WTC11 (cell line): ENCODE measurements around the gene CNTNAP5. TPM values are rescaled to one million over a fixed set of nuclear protein-coding genes. Genes with fewer than 3 reads are reported as not detected.

Experiments used
- ATAC-seq: fragments of 200-7000 bp; cut with Tn5 transposase; 2 replicates; pipeline ENCODE4 v1.10.0; 2021; ENCODE audit warnings: mild to moderate bottlenecking, moderate library complexity
- CTCF ChIA-PET: fragments of 300-600 bp; sonication (Branson Sonifier 250); formaldehyde crosslinking; loops from one replicate; lab custom pipeline; 2021; ENCODE audit warnings: antibody characterized with exemption; lab: Charles Lee
- POLR2A ChIA-PET: fragments of 350-600 bp; sonication (Branson Sonifier 250); formaldehyde crosslinking; loops from one replicate; lab custom pipeline; 2021; ENCODE audit warnings: antibody characterized with exemption; lab: Charles Lee
- DNase-seq: peaks from one replicate; pipeline ENCODE4 v3.0.0; 2021; ENCODE audit warnings: low spot score
- H3K27ac Mint-ChIP-seq: 2 replicates; pipeline ENCODE4 v1.8.0; 2021; ENCODE audit warnings: mixed read lengths
- H3K27me3 Mint-ChIP-seq: 2 replicates; pipeline ENCODE4 v1.8.0; 2021; ENCODE audit warnings: low read depth, mild to moderate bottlenecking, moderate library complexity, mixed read lengths
- H3K36me3 Mint-ChIP-seq: 2 replicates; pipeline ENCODE4 v1.8.0; 2021; ENCODE audit warnings: mixed read lengths
- H3K4me1 Mint-ChIP-seq: 2 replicates; pipeline ENCODE4 v1.8.0; 2022; ENCODE audit warnings: mixed read lengths
- H3K4me3 Mint-ChIP-seq: 2 replicates; pipeline ENCODE4 v1.8.0; 2021; ENCODE audit warnings: mild to moderate bottlenecking, moderate library complexity, mixed read lengths
- H3K9me3 Mint-ChIP-seq: 2 replicates; pipeline ENCODE4 v1.8.0; 2021; ENCODE audit warnings: mixed read lengths
- ATF1 ChIP-seq: sonication (generic); formaldehyde crosslinking; IDR thresholded peaks from 2 replicates; pipeline ENCODE4 v1.8.1; 2023; ENCODE audit warnings: mild to moderate bottlenecking, moderate library complexity, missing genetic modification reagents
- ATF3 ChIP-seq: sonication (generic); formaldehyde crosslinking; conservative IDR thresholded peaks from 2 replicates; pipeline ENCODE4 v1.8.1; 2022; ENCODE audit warnings: mild to moderate bottlenecking, missing genetic modification reagents
- E2F1 ChIP-seq: sonication (generic); formaldehyde crosslinking; IDR thresholded peaks from 2 replicates; pipeline ENCODE4 v1.8.0; 2022; ENCODE audit warnings: mild to moderate bottlenecking, missing genetic modification reagents
- ELF4 ChIP-seq: sonication (generic); formaldehyde crosslinking; IDR thresholded peaks from 2 replicates; pipeline ENCODE4 v1.8.1; 2022; ENCODE audit warnings: low read depth, mild to moderate bottlenecking, moderate library complexity, missing genetic modification reagents
- ESRRA ChIP-seq: sonication (generic); formaldehyde crosslinking; IDR thresholded peaks from 2 replicates; pipeline ENCODE4 v1.8.1; 2022; ENCODE audit warnings: mild to moderate bottlenecking, missing genetic modification reagents, borderline replicate concordance
- FOXK1 ChIP-seq: sonication (generic); formaldehyde crosslinking; IDR thresholded peaks from 2 replicates; pipeline ENCODE4 v1.8.0; 2022; ENCODE audit warnings: mild to moderate bottlenecking, moderate library complexity, missing genetic modification reagents
- FOXP1 ChIP-seq: sonication (generic); formaldehyde crosslinking; IDR thresholded peaks from 2 replicates; pipeline ENCODE4 v1.8.0; 2022; ENCODE audit warnings: missing genetic modification reagents, mild to moderate bottlenecking, moderate library complexity, borderline replicate concordance
- FOXP4 ChIP-seq: sonication (generic); formaldehyde crosslinking; IDR thresholded peaks from 2 replicates; pipeline ENCODE4 v1.8.0; 2022; ENCODE audit warnings: mild to moderate bottlenecking, missing genetic modification reagents
- HMGXB4 ChIP-seq: sonication (generic); formaldehyde crosslinking; IDR thresholded peaks from 2 replicates; pipeline ENCODE4 v1.8.1; 2023; ENCODE audit warnings: mild to moderate bottlenecking, moderate library complexity, missing genetic modification reagents
- MYBL2 ChIP-seq: sonication (generic); formaldehyde crosslinking; IDR thresholded peaks from 2 replicates; pipeline ENCODE4 v1.8.1; 2023; ENCODE audit warnings: mild to moderate bottlenecking, moderate library complexity, missing genetic modification reagents
- PREB ChIP-seq: sonication (generic); formaldehyde crosslinking; IDR thresholded peaks from 2 replicates; pipeline ENCODE4 v1.8.1; 2022; ENCODE audit warnings: mild to moderate bottlenecking, missing genetic modification reagents, moderate library complexity, borderline replicate concordance
- PRRX2 ChIP-seq: fragments of 250-450 bp; sonication (Bioruptor Pico); IDR thresholded peaks from 2 replicates; pipeline ENCODE4 v1.8.0; 2021; ENCODE audit warnings: mild to moderate bottlenecking
- RELA ChIP-seq: sonication (generic); formaldehyde crosslinking; IDR thresholded peaks from 2 replicates; pipeline ENCODE4 v1.8.1; 2022; ENCODE audit warnings: missing genetic modification reagents, mild to moderate bottlenecking, borderline replicate concordance
- SP1 ChIP-seq: sonication (generic); formaldehyde crosslinking; conservative IDR thresholded peaks from 2 replicates; pipeline ENCODE4 v1.8.1; 2022; ENCODE audit warnings: missing genetic modification reagents
- ZMAT4 ChIP-seq: fragments of 250-450 bp; sonication (Bioruptor Pico); IDR thresholded peaks from 2 replicates; pipeline ENCODE4 v1.9.0; 2021; ENCODE audit warnings: mild to moderate bottlenecking
- ZNF423 ChIP-seq: fragments of 250-450 bp; sonication (Bioruptor Pico); IDR thresholded peaks from 2 replicates; pipeline ENCODE4 v2.1.2; 2022; ENCODE audit warnings: mild to moderate bottlenecking, moderate library complexity
- ZNF532 ChIP-seq: fragments of 250-450 bp; sonication (Bioruptor Pico); IDR thresholded peaks from 2 replicates; pipeline ENCODE4 v1.9.0; 2021; ENCODE audit warnings: mild to moderate bottlenecking, borderline replicate concordance
- total RNA-seq: library from RNA; stranded (reverse); gene quantifications from 3 replicates; pipeline ENCODE4 v1.2.3, GENCODE V29; 2021
- TF ChIP-seq, protein P1 (sequence below): sonication (generic); formaldehyde crosslinking; IDR thresholded peaks from 2 replicates; pipeline ENCODE4 v1.8.0; 2022; ENCODE audit warnings: missing genetic modification reagents
- TF ChIP-seq, protein P2 (sequence below): sonication (generic); formaldehyde crosslinking; IDR thresholded peaks from 2 replicates; pipeline ENCODE4 v1.8.0; 2023; ENCODE audit warnings: missing genetic modification reagents

CNTNAP5 gene
- total RNA-seq, 1 experiment from 2014 or later: 0.22 TPM

DNA sequence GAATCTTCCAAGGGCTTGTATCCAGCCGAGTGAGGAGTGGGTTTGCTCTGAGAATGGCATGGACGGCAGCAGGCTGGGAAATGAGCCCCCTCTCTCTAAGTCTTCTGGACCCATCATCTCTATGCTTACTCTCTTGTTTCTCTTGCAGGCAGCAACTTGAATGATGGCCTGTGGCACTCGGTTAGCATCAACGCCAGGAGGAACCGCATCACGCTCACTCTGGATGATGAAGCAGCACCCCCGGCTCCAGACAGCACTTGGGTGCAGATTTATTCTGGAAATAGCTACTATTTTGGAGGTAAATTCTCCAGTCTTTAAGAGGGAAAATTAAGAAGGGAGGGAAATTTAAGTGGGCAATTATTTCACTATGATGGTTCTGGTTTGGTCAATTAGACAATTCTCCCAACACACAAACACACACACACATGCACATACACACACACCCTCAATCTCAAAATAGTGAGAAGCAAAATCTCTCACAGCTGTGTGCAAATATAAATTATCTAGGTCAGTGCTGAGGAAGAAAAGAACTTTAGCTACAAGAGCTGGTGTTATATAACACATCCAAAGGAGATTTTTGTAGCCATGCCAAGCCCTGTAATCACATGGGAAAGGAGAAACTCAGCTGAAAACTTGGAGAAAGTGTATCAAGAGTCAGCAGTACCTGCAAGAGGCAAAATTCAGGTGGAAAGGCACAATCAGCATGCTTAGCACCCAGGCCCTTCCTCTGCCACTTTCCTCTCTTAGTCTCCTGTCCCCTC, 499.2 kb downstream of the CNTNAP5 start:
- no peak overlapping the region for H3K27ac Mint-ChIP-seq

More for the DNA sequence above, 499.2 kb downstream of the CNTNAP5 start:
- H3K9me3 Mint-ChIP-seq: no peaks in the 10 kb centered on the region
- H3K27me3 Mint-ChIP-seq: no peaks in the 10 kb centered on the region; the same call in 1 of the 2 replicates
- TF ChIP-seq HMGXB4 (no peak), ELF4 (CRISPR knock-in tag) (no peak), ATF1 (CRISPR knock-in tag) (no peak), FOXP4 (no peak), MYBL2 (no peak), SP1 (CRISPR knock-in tag) (no peak), ZNF423 (no peak), E2F1 (CRISPR knock-in tag) (no peak), ATF3 (no peak), FOXK1 (CRISPR knock-in tag) (no peak), ZNF532 (CRISPR knock-in tag) (no peak), PREB (CRISPR knock-in tag) (no peak), FOXP1 (CRISPR knock-in tag) (no peak), ZMAT4 (CRISPR knock-in tag) (no peak), ESRRA (no peak), RELA (CRISPR knock-in tag) (no peak), PRRX2 (CRISPR knock-in tag) (no peak)
- TF ChIP-seq, protein P1, sequence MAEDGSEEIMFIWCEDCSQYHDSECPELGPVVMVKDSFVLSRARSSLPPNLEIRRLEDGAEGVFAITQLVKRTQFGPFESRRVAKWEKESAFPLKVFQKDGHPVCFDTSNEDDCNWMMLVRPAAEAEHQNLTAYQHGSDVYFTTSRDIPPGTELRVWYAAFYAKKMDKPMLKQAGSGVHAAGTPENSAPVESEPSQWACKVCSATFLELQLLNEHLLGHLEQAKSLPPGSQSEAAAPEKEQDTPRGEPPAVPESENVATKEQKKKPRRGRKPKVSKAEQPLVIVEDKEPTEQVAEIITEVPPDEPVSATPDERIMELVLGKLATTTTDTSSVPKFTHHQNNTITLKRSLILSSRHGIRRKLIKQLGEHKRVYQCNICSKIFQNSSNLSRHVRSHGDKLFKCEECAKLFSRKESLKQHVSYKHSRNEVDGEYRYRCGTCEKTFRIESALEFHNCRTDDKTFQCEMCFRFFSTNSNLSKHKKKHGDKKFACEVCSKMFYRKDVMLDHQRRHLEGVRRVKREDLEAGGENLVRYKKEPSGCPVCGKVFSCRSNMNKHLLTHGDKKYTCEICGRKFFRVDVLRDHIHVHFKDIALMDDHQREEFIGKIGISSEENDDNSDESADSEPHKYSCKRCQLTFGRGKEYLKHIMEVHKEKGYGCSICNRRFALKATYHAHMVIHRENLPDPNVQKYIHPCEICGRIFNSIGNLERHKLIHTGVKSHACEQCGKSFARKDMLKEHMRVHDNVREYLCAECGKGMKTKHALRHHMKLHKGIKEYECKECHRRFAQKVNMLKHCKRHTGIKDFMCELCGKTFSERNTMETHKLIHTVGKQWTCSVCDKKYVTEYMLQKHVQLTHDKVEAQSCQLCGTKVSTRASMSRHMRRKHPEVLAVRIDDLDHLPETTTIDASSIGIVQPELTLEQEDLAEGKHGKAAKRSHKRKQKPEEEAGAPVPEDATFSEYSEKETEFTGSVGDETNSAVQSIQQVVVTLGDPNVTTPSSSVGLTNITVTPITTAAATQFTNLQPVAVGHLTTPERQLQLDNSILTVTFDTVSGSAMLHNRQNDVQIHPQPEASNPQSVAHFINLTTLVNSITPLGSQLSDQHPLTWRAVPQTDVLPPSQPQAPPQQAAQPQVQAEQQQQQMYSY (CRISPR knock-in tag): no peak
- TF ChIP-seq, protein P2, sequence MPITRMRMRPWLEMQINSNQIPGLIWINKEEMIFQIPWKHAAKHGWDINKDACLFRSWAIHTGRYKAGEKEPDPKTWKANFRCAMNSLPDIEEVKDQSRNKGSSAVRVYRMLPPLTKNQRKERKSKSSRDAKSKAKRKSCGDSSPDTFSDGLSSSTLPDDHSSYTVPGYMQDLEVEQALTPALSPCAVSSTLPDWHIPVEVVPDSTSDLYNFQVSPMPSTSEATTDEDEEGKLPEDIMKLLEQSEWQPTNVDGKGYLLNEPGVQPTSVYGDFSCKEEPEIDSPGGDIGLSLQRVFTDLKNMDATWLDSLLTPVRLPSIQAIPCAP (CRISPR knock-in tag): no peak
- no peak overlapping the region for H3K4me3 Mint-ChIP-seq
- peaks cover 42% of the 10 kb centered on the region for H3K4me1 Mint-ChIP-seq
- H3K36me3 Mint-ChIP-seq: no peaks in the 10 kb centered on the region
- no peak for DNase-seq
- ChIA-PET CTCF (no interaction called here), POLR2A (no interaction called here)
- no peak for ATAC-seq
